HepG2 (cell line): ENCODE data around the gene GLG1. TPM values are rescaled to one million over a fixed set of nuclear protein-coding genes. Genes with fewer than 3 reads are reported as not detected.
"Not testable (repeated sequence)": the region's sequence is repeated elsewhere in the genome, so short reads cannot be mapped to it uniquely, and the experiment has no call there.

ENCODE experiments used
- ATAC-seq: fragments of 200-7000 bp; cut with Tn5 transposase; 3 replicates; pipeline ENCODE4 v1.9.1; 2020; ENCODE audit warnings: mild to moderate bottlenecking, moderate library complexity
- BruUV-seq: library from RNA; stranded (reverse); fragments of 400-500 nt; replicated peaks from 2 replicates; lab custom pipeline; 2021; lab: Mats Ljungman, UMichigan
- CTCF ChIA-PET: fragments of 300-600 bp; formaldehyde crosslinking; extraction: SDS; loops from one replicate; lab custom pipeline; 2021; ENCODE audit warnings: low total read pairs, inconsistent platforms, low intra/inter-chr PET ratio; lab: Yijun Ruan, JAX
- POLR2A ChIA-PET: fragments of 350-600 bp; sonication (Branson Sonifier 250); formaldehyde crosslinking; loops from one replicate; lab custom pipeline; 2020; ENCODE audit warnings: antibody characterized with exemption, inconsistent platforms; lab: Yijun Ruan, JAX
- DNase-seq: peaks from one replicate; pipeline ENCODE4 v3.0.0-alpha.2; 2015; ENCODE audit warnings: low spot score
- FAIRE-seq: peaks from 3 replicates; lab custom pipeline; 2011; peaks lifted over from hg19 to GRCh38; lab: Jason Lieb, UNC
- H2AFZ ChIP-seq: one replicate; pipeline ENCODE4 v1.6.1; 2011; ENCODE audit warnings: low read length, inconsistent platforms
- H3K27ac ChIP-seq: fragments of 300-600 bp; 3 replicates; pipeline ENCODE4 v1.8.0; 2011; ENCODE audit warnings: mixed run types, mild to moderate bottlenecking, mixed read lengths, low read length, inconsistent platforms; ENCODE audit not compliant: insufficient read depth; ENCODE audit errors: extremely low read length
- H3K27me3 ChIP-seq, 2 experiments: fragments of 200-600 bp in 1 of 2; 2 replicates in 1 of 2; 3 replicates in 1 of 2; pipeline versions ENCODE4 v1.6.0 to v1.8.0; 2011; ENCODE audit warnings: low read length in 2 of 2, mild to moderate bottlenecking in 2 of 2, moderate library complexity in 2 of 2, inconsistent platforms in 1 of 2; ENCODE audit not compliant: insufficient read depth in 2 of 2, control insufficient read depth in 1 of 2
- H3K36me3 ChIP-seq, 2 experiments: fragments of 200-600 bp in 1 of 2; replicated peaks in 1 of 2; 2 replicates in 1 of 2; 3 replicates in 1 of 2; pipeline versions ENCODE4 v1.5.1 to v1.8.0; 2011; ENCODE audit warnings: low read length in 2 of 2, inconsistent platforms in 1 of 2; ENCODE audit not compliant: insufficient read depth in 2 of 2, control insufficient read depth in 1 of 2
- H3K4me1 ChIP-seq: 2 replicates; pipeline ENCODE4 v1.5.1; 2012; ENCODE audit warnings: low read length, inconsistent platforms; ENCODE audit not compliant: insufficient read depth
- H3K4me2 ChIP-seq: 2 replicates; pipeline ENCODE4 v1.6.0; 2011; ENCODE audit warnings: low read depth, low read length, inconsistent platforms
- H3K4me3 ChIP-seq, 3 experiments: fragments of 200-600 bp in 1 of 3; sonication (generic), shearing (Covaris generic) in 1 of 3; replicated peaks in 1 of 3; 2 replicates each; pipeline ENCODE4 v1.5.1; 2011 to 2016; ENCODE audit warnings: low read length in 3 of 3, inconsistent platforms in 2 of 3, low read depth in 2 of 3, mild to moderate bottlenecking in 2 of 3, control low read depth in 1 of 3, mixed read lengths in 1 of 3; ENCODE audit not compliant: insufficient read depth in 1 of 3
- H3K79me2 ChIP-seq: one replicate; pipeline ENCODE4 v1.6.1; 2011; ENCODE audit warnings: low read length, inconsistent platforms; ENCODE audit not compliant: insufficient read depth
- H3K9ac ChIP-seq: 2 replicates; pipeline ENCODE4 v1.6.0; 2011; ENCODE audit warnings: mild to moderate bottlenecking, low read depth, low read length, inconsistent platforms; ENCODE audit not compliant: insufficient read depth
- H3K9me3 ChIP-seq: 2 replicates; pipeline ENCODE4 v1.5.1; 2012; ENCODE audit warnings: mild to moderate bottlenecking, low read length
- H4K20me1 ChIP-seq: 2 replicates; pipeline ENCODE4 v1.6.0; 2011; ENCODE audit warnings: inconsistent platforms, mild to moderate bottlenecking, low read length, moderate library complexity; ENCODE audit not compliant: insufficient read depth
- WGBS: methylation state at CpG from one replicate; pipeline ENCODE4 v1.1.6; 2017; ENCODE audit warnings: low lambda C conversion rate; 5-methylcytosine and 5-hydroxymethylcytosine counted together
- in situ Hi-C: cut with HindIII; loops from 2 replicates; pipeline ENCODE4 v1.10.0; 2017; ENCODE audit warnings: low pct_unique_long_range_greater_than_20kb; ENCODE audit not compliant: extremely low pct_ligation_motif_present
- intact Hi-C: fragments of 100-400 bp; cut with micrococcal nuclease; formaldehyde crosslinking; loops from one replicate; pipeline ENCODE4 v1.10.0; 2022; ENCODE audit not compliant: unreplicated experiment
- polyA plus RNA-seq, 8 experiments: library from polyadenylated mRNA; depleted of rRNA in 3 of 8; stranded (reverse) in 7 of 8; unstranded in 1 of 8; fragments of >200 nt; fragmentation: Illumina TruSeq in 4 of 8; extraction: Trizol in 4 of 8; gene quantifications; 2 replicates each; pipeline versions ENCODE4 v1.2.1 to v1.2.3, GENCODE V29; 2011 to 2016; ENCODE audit warnings: low read depth in 4 of 8, missing spikeins in 1 of 8, mixed read lengths in 1 of 8; ENCODE audit not compliant: insufficient read depth in 1 of 8
- total RNA-seq, 5 experiments: library from RNA; depleted of rRNA; stranded (reverse); fragments of >200 nt; fragmentation: Illumina TruSeq; extraction: Trizol; gene quantifications; 2 replicates each; pipeline ENCODE4 v1.2.3, GENCODE V29; 2016; ENCODE audit warnings: low read depth in 1 of 5

GLG1 gene
- total and polyA plus RNA-seq, 2 of the 13 experiments (the other 11 are each of a cell fraction or from before 2014, with no cell fraction given): 87.7 to 141 TPM

DNA sequence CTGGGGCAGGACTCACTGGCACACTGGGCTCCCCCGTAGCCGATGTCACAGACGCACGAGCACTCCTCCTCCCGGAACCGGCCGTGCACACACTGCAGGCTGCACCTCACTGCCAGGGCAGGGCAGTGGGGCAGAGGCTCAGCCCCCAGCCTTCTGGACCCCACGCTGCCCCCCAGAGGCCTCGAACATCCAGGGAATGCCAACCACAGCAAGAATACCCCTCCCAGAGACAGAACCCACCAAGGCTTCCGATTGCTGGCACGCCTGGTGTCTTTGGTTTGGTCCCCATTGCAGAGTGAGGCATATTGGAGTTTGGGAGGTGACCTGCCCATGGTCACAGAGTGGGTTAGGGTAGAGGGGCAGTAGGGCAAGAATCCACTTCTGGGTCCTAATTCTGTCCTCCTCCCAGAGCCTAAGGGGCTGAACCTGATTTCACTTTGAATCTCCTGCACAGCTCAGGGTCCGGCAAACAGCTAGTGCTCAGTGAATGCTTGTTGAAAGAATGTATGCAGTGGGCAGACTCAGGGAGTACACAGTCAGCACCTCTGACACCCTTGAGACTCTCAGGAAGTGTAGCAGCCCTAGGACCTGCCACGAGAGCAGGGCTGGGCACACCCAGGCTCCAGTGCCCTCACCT lies 194.7 kb downstream of the GLG1 start:
- H3K36me3 ChIP-seq, POLR2A ChIA-PET, H3K4me2 ChIP-seq, H3K4me1 ChIP-seq, H3K9me3 ChIP-seq, intact Hi-C loops, in situ Hi-C loops, DNase-seq, BruUV-seq, FAIRE-seq, H3K4me3 ChIP-seq, H2AFZ ChIP-seq, H3K9ac ChIP-seq, H3K79me2 ChIP-seq, CTCF ChIA-PET, H3K27me3 ChIP-seq, H4K20me1 ChIP-seq, H3K27ac ChIP-seq: not testable (repeated sequence)
- peak; percentile 13 for ATAC-seq
- 18% methylated on average over 5 of the region's 13 CpGs for WGBS

DNA sequence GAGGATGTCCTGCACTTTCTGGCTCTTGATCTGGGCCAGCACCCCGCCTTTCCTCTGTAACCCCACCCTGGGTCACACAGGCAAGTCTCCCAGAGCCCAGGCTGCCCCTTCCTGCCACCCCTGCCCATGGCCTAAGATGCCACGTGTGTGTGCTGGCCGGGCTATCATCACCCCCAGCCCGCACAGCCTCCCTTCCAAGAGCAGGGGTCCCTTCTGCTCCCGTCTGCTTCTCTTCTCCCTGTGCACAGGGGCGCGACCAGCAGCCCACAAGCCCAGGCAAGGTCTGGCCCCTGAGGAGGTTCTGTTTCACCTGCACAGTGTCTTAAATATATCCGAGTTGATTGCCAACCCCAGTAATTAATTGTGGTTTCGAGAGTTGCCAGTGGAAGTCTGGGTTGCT lies 195.9 kb downstream of the GLG1 start:
- CTCF ChIA-PET, BruUV-seq: not testable (repeated sequence)

DNA sequence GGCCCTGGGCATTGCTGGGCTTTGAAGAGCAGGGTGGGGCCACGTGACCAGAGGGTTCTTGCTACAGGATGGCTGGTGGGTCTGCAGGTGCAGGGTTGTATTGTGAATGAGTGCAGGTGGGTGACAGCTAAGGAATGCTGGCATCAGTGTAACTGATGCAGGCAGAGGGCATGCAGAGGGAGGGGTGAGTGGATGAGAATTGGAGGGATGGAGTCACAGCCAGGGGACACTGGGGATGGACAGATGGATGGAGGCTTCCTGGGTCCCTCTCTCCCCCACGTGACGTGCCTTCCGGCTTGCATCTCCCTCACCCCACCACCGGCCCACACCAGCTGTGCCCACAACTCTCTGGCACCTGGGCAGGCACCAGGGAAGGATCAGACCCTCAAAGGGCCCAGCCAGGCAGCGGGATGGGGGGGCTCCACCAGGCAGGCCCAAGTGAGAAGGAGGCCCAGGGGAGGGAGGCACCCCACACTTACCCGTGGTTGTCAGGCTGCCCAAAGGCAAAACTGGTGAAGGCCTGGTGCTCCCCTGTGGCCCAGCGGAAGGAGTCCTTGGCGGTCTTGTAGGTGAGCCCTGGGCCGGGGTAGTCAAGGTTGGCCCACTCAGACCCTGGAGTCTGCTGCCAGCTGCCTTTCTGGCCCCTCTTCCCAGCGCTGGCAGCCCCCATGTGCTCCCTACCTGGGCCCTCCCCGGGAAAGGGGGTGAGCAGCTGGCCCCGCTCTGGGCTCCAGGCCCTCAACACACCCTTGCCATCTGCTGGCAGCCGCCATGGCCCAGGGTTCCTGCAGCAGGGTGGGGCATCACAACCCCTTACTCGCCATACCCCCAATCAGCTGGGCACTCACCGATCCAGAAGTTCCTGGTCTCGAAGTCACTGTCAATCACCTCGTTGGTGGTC lies 196.6 kb downstream of the GLG1 start:
- H3K4me3 ChIP-seq: not testable (repeated sequence)

More for the DNA sequence above, 195.9 kb downstream of the GLG1 start:
- FAIRE-seq, H3K79me2 ChIP-seq, H3K4me3 ChIP-seq, POLR2A ChIA-PET, DNase-seq, H3K4me1 ChIP-seq, H3K4me2 ChIP-seq, H3K36me3 ChIP-seq, H3K27me3 ChIP-seq, H3K9ac ChIP-seq, in situ Hi-C loops, intact Hi-C loops, H3K9me3 ChIP-seq, H2AFZ ChIP-seq, H4K20me1 ChIP-seq, H3K27ac ChIP-seq: not testable (repeated sequence)
- ATAC-seq: peak; percentile 8
- WGBS: 39% methylated on average over 9 of the region's 9 CpGs

DNA sequence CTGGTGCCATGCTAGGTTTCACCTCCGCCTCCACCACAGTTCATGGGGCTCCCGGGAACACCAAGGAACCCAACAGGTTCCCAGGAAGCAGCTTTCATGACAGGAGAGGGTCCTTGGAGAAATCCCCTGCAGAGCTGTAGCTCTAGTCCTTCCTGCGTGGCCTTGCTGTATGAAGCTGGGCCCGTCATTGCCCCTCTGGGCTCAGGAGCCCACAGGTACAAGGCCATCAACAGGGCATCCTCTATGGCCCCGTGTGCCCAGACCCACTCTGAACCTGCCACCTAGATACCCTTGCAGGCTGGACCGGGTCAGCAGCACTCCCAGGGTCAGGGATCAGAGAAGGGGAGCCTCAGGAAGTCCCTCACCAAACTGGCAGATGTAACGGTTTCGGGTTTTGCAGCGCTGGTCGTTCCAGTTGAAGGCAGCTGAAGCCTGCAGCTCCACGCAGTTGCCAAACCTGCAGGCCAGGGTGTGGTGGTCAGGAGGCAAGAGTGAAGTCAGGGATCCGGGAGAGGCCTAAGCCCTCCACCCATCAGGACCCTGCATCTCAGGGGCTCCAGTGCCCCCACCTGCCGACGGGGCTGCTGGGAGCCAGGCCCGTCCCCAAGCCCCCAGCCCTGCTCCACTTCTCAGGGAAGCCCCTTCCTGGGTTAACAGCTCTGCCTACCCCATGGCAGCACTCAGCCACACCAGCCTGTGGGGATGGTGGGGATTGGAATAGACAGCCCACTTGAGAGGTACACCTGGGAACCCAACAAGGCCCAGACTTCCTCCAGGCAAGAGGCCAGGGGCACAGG lies 197.5 kb downstream of the GLG1 start:
- H3K36me3 ChIP-seq, H3K79me2 ChIP-seq, H3K9ac ChIP-seq, H2AFZ ChIP-seq, DNase-seq, H3K9me3 ChIP-seq, H3K27me3 ChIP-seq, intact Hi-C loops, CTCF ChIA-PET, H3K4me1 ChIP-seq, FAIRE-seq, H3K4me3 ChIP-seq, H3K27ac ChIP-seq, ATAC-seq, BruUV-seq, POLR2A ChIA-PET, in situ Hi-C loops, H3K4me2 ChIP-seq, H4K20me1 ChIP-seq: not testable (repeated sequence)
- 43% methylated on average over 6 of the region's 15 CpGs for WGBS

More for the DNA sequence above, 196.6 kb downstream of the GLG1 start:
- H2AFZ ChIP-seq, H3K4me1 ChIP-seq, H4K20me1 ChIP-seq, H3K27me3 ChIP-seq, ATAC-seq, in situ Hi-C loops, H3K9ac ChIP-seq, H3K79me2 ChIP-seq, intact Hi-C loops, FAIRE-seq, BruUV-seq, DNase-seq, POLR2A ChIA-PET, H3K4me2 ChIP-seq, H3K27ac ChIP-seq, H3K9me3 ChIP-seq, CTCF ChIA-PET, H3K36me3 ChIP-seq: not testable (repeated sequence)
- 41% methylated on average over 9 of the region's 18 CpGs for WGBS
